Ascending aorta (tissue), 2 donors: ENCODE data around the gene RBM20. TPM values are rescaled to one million over a fixed set of nuclear protein-coding genes. Genes with fewer than 3 reads are reported as not detected.

Experiments used
- DNase-seq, 2 donors: peaks; one replicate each; pipeline ENCODE4 v3.0.0-alpha.2; 2019; ENCODE audit warnings: low spot score in 2 of 2
- H3K27ac ChIP-seq, 2 donors: fragments of 200-600 bp; sonication (generic); one replicate each; pipeline ENCODE4 v1.5.1; 2016 to 2017; ENCODE audit warnings: mild to moderate bottlenecking in 1 of 2
- H3K27me3 ChIP-seq: fragments of 200-600 bp; sonication (generic); one replicate; pipeline ENCODE4 v1.5.1; 2017
- H3K36me3 ChIP-seq, 2 donors: fragments of 200-600 bp; sonication (generic); one replicate each; pipeline ENCODE4 v1.5.1; 2016
- H3K4me1 ChIP-seq, 2 donors: fragments of 200-600 bp; sonication (generic); one replicate each; pipeline ENCODE4 v1.5.1; 2016 to 2017; ENCODE audit warnings: mild to moderate bottlenecking in 1 of 2
- H3K4me3 ChIP-seq, 2 donors: fragments of 200-600 bp; sonication (generic); one replicate each; pipeline ENCODE4 v1.5.1; 2016 to 2017; ENCODE audit warnings: mild to moderate bottlenecking in 1 of 2
- H3K9me3 ChIP-seq, 2 donors: fragments of 200-600 bp; sonication (generic); one replicate each; pipeline ENCODE4 v1.5.1; 2016
- CTCF ChIP-seq, 3 experiments: fragments of 200-600 bp in 2 of 3; fragments of 450-650 bp in 1 of 3; sonication (generic) in 2 of 3; IDR thresholded peaks; one replicate each; pipeline ENCODE4 v1.5.1; 2016 to 2019; ENCODE audit warnings: antibody characterized with exemption in 3 of 3, mild to moderate bottlenecking in 1 of 3, moderate library complexity in 1 of 3
- intact Hi-C: fragments of 100-400 bp; cut with DNase I; formaldehyde crosslinking; loops from one replicate; pipeline ENCODE4 v1.15.1; 2023
- total RNA-seq: library from RNA; depleted of rRNA; stranded (reverse); fragments of >200 nt; gene quantifications from one replicate; pipeline ENCODE4 v1.1.0, GENCODE V29; 2016

RBM20 gene
- total RNA-seq, 1 donor from 2014 or later = 4.8 TPM

- no peak overlapping the region for H3K27ac ChIP-seq
- H3K9me3 ChIP-seq = no peaks in the 10 kb centered on the region
- no peaks in the 10 kb centered on the region for H3K27me3 ChIP-seq
- H3K4me3 ChIP-seq = no peak overlapping the region
- H3K36me3 ChIP-seq = no peaks in the 10 kb centered on the region
- DNase-seq = no peak
- no peak for TF ChIP-seq CTCF (IDR thresholded peaks at IDR 0.05)
- peaks cover 0 to 2% of the 10 kb centered on the region in 2 donors for H3K4me1 ChIP-seq
- intact Hi-C loops = no loop called here
Measured at GRCh38 chr10:110790913-110791506, 146.9 kb downstream of the RBM20 start.

- Histone ChIP-seq H3K36me3 (no peaks in the 10 kb centered on the region), H3K9me3 (no peaks in the 10 kb centered on the region), H3K4me1 (peaks cover 0 to 2% of the 10 kb centered on the region in 2 donors), H3K27ac (no peak overlapping the region), H3K4me3 (no peak overlapping the region), H3K27me3 (no peaks in the 10 kb centered on the region)
- DNase-seq = no peak
- no peak for TF ChIP-seq CTCF (IDR thresholded peaks at IDR 0.05)
- intact Hi-C loops = no loop called here
Measured at GRCh38 chr10:110791541-110792073, 147.5 kb downstream of the RBM20 start.

GRCh38 chr10:110792476-110793125 lies 148.5 kb downstream of the RBM20 start:
- H3K4me3 ChIP-seq = no peak overlapping the region
- intact Hi-C loops = no loop called here
- peaks cover 0 to 2% of the 10 kb centered on the region in 2 donors for H3K4me1 ChIP-seq
- TF ChIP-seq CTCF (IDR thresholded peaks at IDR 0.05) = no peak
- H3K36me3 ChIP-seq = no peaks in the 10 kb centered on the region
- no peaks in the 10 kb centered on the region for H3K27me3 ChIP-seq
- no peaks in the 10 kb centered on the region for H3K9me3 ChIP-seq
- no peak for DNase-seq
- H3K27ac ChIP-seq = no peak overlapping the region

GRCh38 chr10:110793128-110793812 lies 149.1 kb downstream of the RBM20 start:
- Histone ChIP-seq H3K4me3 (no peak overlapping the region), H3K36me3 (no peaks in the 10 kb centered on the region), H3K27me3 (no peaks in the 10 kb centered on the region), H3K27ac (no peak overlapping the region), H3K4me1 (peaks cover 0 to 2% of the 10 kb centered on the region in 2 donors), H3K9me3 (no peaks in the 10 kb centered on the region)
- DNase-seq = no peak
- intact Hi-C loops = no loop called here
- TF ChIP-seq CTCF (IDR thresholded peaks at IDR 0.05) = no peak

- Histone ChIP-seq H3K4me1 (peaks cover 0 to 2% of the 10 kb centered on the region in 2 donors), H3K27me3 (no peaks in the 10 kb centered on the region), H3K36me3 (no peaks in the 10 kb centered on the region), H3K27ac (no peak overlapping the region), H3K4me3 (no peak overlapping the region), H3K9me3 (no peaks in the 10 kb centered on the region)
- TF ChIP-seq CTCF (IDR thresholded peaks at IDR 0.05) = no peak
- no peak for DNase-seq
- intact Hi-C loops = no loop called here
Measured at GRCh38 chr10:110793886-110794285, 149.8 kb downstream of the RBM20 start.
